Activated naive CD4-positive, alpha-beta T cell treated with anti-CD3 and anti-CD28 coated beads, Interleukin-2, amount 50 U/mL, for 72 hours (primary cell): ENCODE results near the gene RBMS1. TPM values are rescaled to one million over a fixed set of nuclear protein-coding genes. Genes with fewer than 3 reads are reported as not detected.
A peak's percentile ranks its signal among the peaks of the same experiment; 100 is the strongest.
"Not testable (repeated sequence)": the region's sequence is repeated elsewhere in the genome, so short reads cannot be mapped to it uniquely, and the experiment has no call there.

ENCODE experiments used
- ATAC-seq, 2 donors: fragments of 150-1000 bp; cut with Tn5 transposase; 2 replicates each; pipeline ENCODE4 v1.10.0; 2021; ENCODE audit warnings: mild to moderate bottlenecking in 2 of 2, moderate library complexity in 2 of 2
- DNase-seq, 2 donors: peaks; one replicate each; pipeline ENCODE4 v3.0.0; 2021 to 2022; ENCODE audit warnings: low spot score in 2 of 2
- H3K27ac Mint-ChIP-seq, 2 donors: one replicate each; pipeline ENCODE4 v1.8.0; 2022; ENCODE audit warnings: mild to moderate bottlenecking in 2 of 2, mixed read lengths in 2 of 2
- H3K36me3 Mint-ChIP-seq, 2 donors: one replicate each; pipeline ENCODE4 v1.8.0; 2022; ENCODE audit warnings: mixed read lengths in 2 of 2
- H3K9me3 Mint-ChIP-seq, 2 donors: one replicate each; pipeline ENCODE4 v1.8.0; 2022; ENCODE audit warnings: mixed read lengths in 2 of 2
- total RNA-seq, 2 donors: library from RNA; stranded (reverse); gene quantifications; one replicate each; pipeline ENCODE4 v1.2.3, GENCODE V29; 2022

RBMS1 gene
- total RNA-seq, 2 donors from 2014 or later, result 33.8 to 52.9 TPM

DNA sequence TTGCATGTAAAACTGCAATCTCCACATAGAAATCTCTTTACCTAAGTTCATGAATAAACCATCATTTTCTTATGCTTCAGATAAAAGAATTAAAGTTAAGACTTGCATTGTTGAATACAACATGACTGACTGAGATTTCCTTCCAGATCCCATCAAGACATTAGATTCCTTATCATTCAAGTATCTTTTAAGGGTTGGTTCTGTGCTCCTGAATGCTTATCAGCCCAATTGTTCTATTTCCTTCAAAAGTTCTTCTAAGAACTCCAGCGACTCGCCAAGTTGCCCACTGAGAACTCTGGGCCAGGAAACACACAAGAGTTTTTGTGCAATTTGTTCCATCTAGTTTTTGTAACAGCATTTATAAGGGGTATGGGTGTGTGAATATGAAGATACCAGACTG is 120.3 kb downstream of the RBMS1 start:
- DNase-seq, result no peak
- peak overlapping the region; percentile 25 to 78 for H3K27ac Mint-ChIP-seq
- no peaks in the 10 kb centered on the region for H3K36me3 Mint-ChIP-seq
- ATAC-seq, result no peak
- no peaks in the 10 kb centered on the region for H3K9me3 Mint-ChIP-seq

DNA sequence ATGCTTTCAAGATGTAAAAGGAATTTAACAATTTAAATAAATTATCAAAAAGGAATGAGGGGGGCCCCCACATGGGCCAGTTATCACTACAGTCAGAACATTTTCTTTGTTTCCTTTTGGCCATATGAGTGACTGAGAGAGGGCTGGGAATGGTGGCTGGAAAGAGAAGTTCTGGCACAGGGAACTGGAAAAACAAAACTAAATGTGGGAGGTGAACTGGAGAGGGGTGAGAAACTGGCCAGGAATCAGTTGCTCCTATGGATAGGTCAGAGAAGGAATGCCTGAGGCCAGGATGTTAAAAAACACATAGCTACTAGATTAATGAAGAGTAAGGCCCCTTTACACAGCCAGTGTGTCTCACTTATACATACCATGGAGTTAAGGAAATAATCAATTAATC is 121.0 kb downstream of the RBMS1 start:
- ATAC-seq, result no peak
- no peak for DNase-seq
- peak overlapping the region in 1 of 2 donors; percentile 52 for H3K27ac Mint-ChIP-seq

DNA sequence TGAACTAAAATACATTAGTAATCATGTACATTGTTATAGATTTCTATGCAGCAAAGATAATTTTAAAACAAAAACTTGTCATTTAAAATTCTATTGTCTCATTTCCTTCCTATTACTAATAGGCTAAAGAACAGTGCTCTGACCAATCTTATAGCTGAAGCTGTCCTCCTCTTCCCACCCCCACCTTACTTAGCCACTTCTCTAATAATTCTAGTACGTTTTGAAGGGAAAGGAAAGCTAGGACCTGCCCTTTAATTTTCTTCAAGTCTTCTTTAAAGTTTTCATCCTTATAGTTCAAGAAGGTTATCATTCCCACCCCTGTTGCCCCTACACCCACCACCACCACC is 121.6 kb downstream of the RBMS1 start:
- DNase-seq, result no peak
- Mint-ChIP-seq H3K27ac (no peak overlapping the region), H3K36me3 (no peaks in the 10 kb centered on the region), H3K9me3 (no peaks in the 10 kb centered on the region)
- ATAC-seq, result no peak

More for the DNA sequence above, 121.0 kb downstream of the RBMS1 start:
- Mint-ChIP-seq H3K36me3 (no peaks in the 10 kb centered on the region), H3K9me3 (no peaks in the 10 kb centered on the region)

GRCh38 chr2:160371251-160372009 is 122.2 kb downstream of the RBMS1 start:
- no peak overlapping the region for H3K27ac Mint-ChIP-seq
- DNase-seq (no peak), ATAC-seq (no peak)
- no peaks in the 10 kb centered on the region for H3K9me3 Mint-ChIP-seq
- H3K36me3 Mint-ChIP-seq, result no peaks in the 10 kb centered on the region

GRCh38 chr2:160368988-160369930 is 124.3 kb downstream of the RBMS1 start:
- peaks cover 10 to 15% of the 10 kb centered on the region in 2 donors for H3K36me3 Mint-ChIP-seq
- H3K27ac Mint-ChIP-seq, result peak overlapping the region; percentile 54 to 78
- no peaks in the 10 kb centered on the region for H3K9me3 Mint-ChIP-seq
- no peak for DNase-seq
- ATAC-seq, result no peak

DNA sequence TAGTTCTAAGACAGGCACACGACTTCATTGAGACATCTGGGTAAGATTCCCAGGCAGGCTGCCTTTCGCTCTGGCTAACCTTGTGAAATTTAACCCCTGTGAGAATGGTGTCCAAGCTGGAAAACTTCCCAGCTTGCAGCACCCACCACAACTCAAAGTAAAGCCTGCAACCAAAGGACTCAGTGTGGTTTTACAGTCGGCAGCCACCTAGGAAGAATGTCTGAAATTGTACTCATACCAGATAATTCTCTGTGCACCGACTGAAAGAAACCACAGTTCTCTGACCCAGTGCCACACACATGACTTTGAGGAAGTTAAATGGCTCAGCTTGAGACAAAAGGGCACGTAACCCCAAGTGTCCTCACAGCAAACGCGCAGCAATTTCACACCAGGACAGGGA is 125.7 kb downstream of the RBMS1 start:
- peak; percentile 87 to 93 for ATAC-seq
- peaks cover 10 to 25% of the 10 kb centered on the region in 2 donors for H3K36me3 Mint-ChIP-seq
- H3K27ac Mint-ChIP-seq, result peak overlapping the region; percentile 0 to 78
- DNase-seq, result no peak
- H3K9me3 Mint-ChIP-seq, result no peaks in the 10 kb centered on the region

DNA sequence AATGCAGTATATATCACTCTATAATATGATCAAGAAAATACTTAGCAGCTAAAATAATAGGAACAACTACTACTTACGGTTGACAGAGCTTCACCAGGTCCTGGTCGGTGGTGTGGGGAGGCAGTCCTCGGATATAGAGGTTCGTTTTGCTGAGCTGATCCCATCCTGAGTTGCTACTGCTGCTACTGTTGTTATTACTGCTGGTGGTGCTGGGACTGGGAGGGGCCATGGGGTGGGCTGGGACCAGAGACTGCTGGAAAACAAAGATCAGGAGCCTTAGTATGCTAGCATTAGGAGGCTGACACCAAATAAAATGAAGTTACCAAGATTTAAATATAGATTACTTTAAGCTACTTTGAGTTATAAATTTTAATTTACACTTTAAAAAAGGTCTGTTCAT is 126.5 kb downstream of the RBMS1 start:
- DNase-seq, H3K9me3 Mint-ChIP-seq, ATAC-seq, H3K27ac Mint-ChIP-seq: not testable (repeated sequence)
- peaks cover 10 to 25% of the 10 kb centered on the region in 2 donors for H3K36me3 Mint-ChIP-seq

- DNase-seq (no peak), ATAC-seq (no peak)
- H3K27ac Mint-ChIP-seq, result no peak overlapping the region
- H3K9me3 Mint-ChIP-seq, result no peaks in the 10 kb centered on the region
- peaks cover 10 to 25% of the 10 kb centered on the region in 2 donors for H3K36me3 Mint-ChIP-seq
These were observed 127.1 kb downstream of the RBMS1 start for GRCh38 chr2:160366474-160366873.

GRCh38 chr2:160365716-160366367 is 127.8 kb downstream of the RBMS1 start:
- no peak for DNase-seq
- ATAC-seq, result no peak
- Mint-ChIP-seq H3K27ac (peak overlapping the region in 1 of 2 donors; percentile 22), H3K36me3 (peaks cover 10 to 25% of the 10 kb centered on the region in 2 donors), H3K9me3 (no peaks in the 10 kb centered on the region)

- H3K36me3 Mint-ChIP-seq, result peaks cover 10 to 25% of the 10 kb centered on the region in 2 donors
- no peak for ATAC-seq
These were observed 129.2 kb downstream of the RBMS1 start for GRCh38 chr2:160364364-160364763.

DNA sequence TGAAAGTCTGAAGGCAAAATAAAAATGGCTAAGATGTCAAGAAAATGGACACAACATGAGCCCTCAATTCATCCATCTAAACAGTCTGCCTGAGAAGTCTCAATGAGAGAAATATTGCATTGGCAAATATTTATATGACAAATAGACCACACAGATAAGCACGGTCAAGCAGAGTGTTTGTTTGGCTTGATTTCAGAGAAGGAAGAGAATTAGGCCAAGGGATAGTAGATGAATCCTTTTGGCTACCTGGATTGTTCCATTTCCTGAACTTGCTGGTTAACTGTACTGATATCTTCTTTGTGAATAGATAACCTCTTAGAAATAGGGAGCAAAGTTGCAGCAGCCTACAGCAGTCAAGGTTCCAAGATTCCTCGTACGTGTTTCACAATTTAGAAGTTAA is 129.6 kb downstream of the RBMS1 start:
- Mint-ChIP-seq H3K27ac (peak overlapping the region in 1 of 2 donors; percentile 0), H3K36me3 (peaks cover 10 to 25% of the 10 kb centered on the region in 2 donors)

More at GRCh38 chr2:160364364-160364763, 129.2 kb downstream of the RBMS1 start:
- Mint-ChIP-seq H3K9me3 (no peaks in the 10 kb centered on the region), H3K27ac (no peak overlapping the region)
- no peak for DNase-seq

DNA sequence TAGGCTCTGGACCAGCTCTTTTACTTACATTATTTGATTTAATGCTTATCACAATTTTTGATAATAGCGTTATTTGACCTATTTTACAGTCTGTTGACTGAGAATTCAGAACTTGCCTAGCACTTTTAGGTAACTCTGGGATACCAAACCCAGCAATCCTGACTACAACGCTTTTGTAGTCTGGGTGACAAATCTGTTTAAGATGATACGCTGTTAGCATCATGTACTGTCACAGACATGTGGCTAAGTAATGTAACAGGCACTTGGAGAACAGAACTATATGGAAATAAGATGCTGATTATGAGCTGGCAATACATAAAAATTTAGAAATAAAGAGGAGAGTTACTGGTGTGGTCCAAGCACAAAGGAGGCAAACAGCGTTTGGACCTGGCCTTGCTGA is 130.6 kb downstream of the RBMS1 start:
- H3K36me3 Mint-ChIP-seq, result peaks cover 12 to 28% of the 10 kb centered on the region in 2 donors
- peak overlapping the region; percentile 17 to 72 for H3K27ac Mint-ChIP-seq
- ATAC-seq, result no peak
- H3K9me3 Mint-ChIP-seq, result peaks cover 0 to 2% of the 10 kb centered on the region in 2 donors
- DNase-seq, result no peak

More for the DNA sequence above, 129.6 kb downstream of the RBMS1 start:
- no peaks in the 10 kb centered on the region for H3K9me3 Mint-ChIP-seq
- ATAC-seq (no peak), DNase-seq (no peak)

- H3K27ac Mint-ChIP-seq, result no peak overlapping the region
- H3K36me3 Mint-ChIP-seq, result peaks cover 17 to 33% of the 10 kb centered on the region in 2 donors
- peaks cover 0 to 5% of the 10 kb centered on the region in 2 donors for H3K9me3 Mint-ChIP-seq
These were observed 131.1 kb downstream of the RBMS1 start for GRCh38 chr2:160362541-160362940.

DNA sequence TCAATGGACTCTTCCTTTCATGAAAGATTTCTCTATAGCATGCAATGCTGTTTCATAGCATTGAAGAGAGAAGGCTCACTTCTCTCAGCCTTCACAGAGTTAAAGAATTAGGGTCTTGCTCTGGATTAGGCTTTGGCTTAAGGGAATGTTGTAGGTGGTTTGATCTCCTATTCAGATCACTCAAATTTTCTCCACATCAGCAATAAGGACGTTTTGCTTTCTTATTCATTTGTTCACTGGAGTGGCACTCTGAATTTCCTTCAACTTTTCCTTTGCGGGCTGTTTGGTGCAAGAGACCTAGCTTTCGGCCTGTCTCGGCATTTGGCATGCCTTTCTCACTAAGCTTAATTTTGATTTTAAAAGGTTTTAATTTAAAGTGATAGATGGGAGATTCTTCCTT is 131.6 kb downstream of the RBMS1 start:
- DNase-seq (no peak), ATAC-seq (no peak)
- Mint-ChIP-seq H3K9me3 (peaks cover 0 to 5% of the 10 kb centered on the region in 2 donors), H3K36me3 (peaks cover 17 to 38% of the 10 kb centered on the region in 2 donors), H3K27ac (no peak overlapping the region)

More at GRCh38 chr2:160362541-160362940, 131.1 kb downstream of the RBMS1 start:
- no peak for ATAC-seq
- no peak for DNase-seq

- Mint-ChIP-seq H3K36me3 (peaks cover 11 to 40% of the 10 kb centered on the region in 2 donors), H3K27ac (no peak overlapping the region), H3K9me3 (peaks cover 0 to 5% of the 10 kb centered on the region in 2 donors)
- no peak for ATAC-seq
- no peak for DNase-seq
These were observed 133.4 kb downstream of the RBMS1 start for GRCh38 chr2:160360089-160360757.

- no peak for ATAC-seq
- Mint-ChIP-seq H3K36me3 (peaks cover 7 to 23% of the 10 kb centered on the region in 2 donors), H3K9me3 (peaks cover 0 to 5% of the 10 kb centered on the region in 2 donors), H3K27ac (no peak overlapping the region)
- DNase-seq, result no peak
These were observed 135.6 kb downstream of the RBMS1 start for GRCh38 chr2:160358046-160358445.
